CD14-positive monocyte (primary cell): ENCODE data around the gene NOP16. TPM values are rescaled to one million over a fixed set of nuclear protein-coding genes. Genes with fewer than 3 reads are reported as not detected.

ENCODE experiments used
- DNase-seq, 3 donors: peaks; one replicate each; pipeline ENCODE4 v3.0.0-alpha.2; 2011 to 2022
- H2AFZ ChIP-seq: 2 replicates; pipeline ENCODE4 v1.6.0; 2012; ENCODE audit warnings: mild to moderate bottlenecking, low read depth, low read length, inconsistent platforms; ENCODE audit not compliant: insufficient read depth, poor library complexity, severe bottlenecking
- H3K27ac ChIP-seq, 2 donors: 1 replicate in 1 of 2; 2 replicates in 1 of 2; pipeline ENCODE4 v1.5.1; 2012 to 2013; ENCODE audit warnings: low read length in 2 of 2, control low read depth in 1 of 2, inconsistent platforms in 1 of 2, low read depth in 1 of 2, mild to moderate bottlenecking in 1 of 2
- H3K27me3 ChIP-seq, 2 donors: one replicate each; pipeline versions ENCODE4 v1.6.0 to v1.6.1; 2011 to 2013; ENCODE audit warnings: low read length in 2 of 2; ENCODE audit not compliant: control insufficient read depth in 2 of 2, insufficient read depth in 2 of 2
- H3K36me3 ChIP-seq, 2 donors: replicated peaks in 1 of 2; 1 replicate in 1 of 2; 2 replicates in 1 of 2; pipeline versions ENCODE4 v1.5.1 to v1.6.1; 2012 to 2013; ENCODE audit warnings: low read length in 2 of 2, control low read depth in 1 of 2, inconsistent platforms in 1 of 2, mild to moderate bottlenecking in 1 of 2; ENCODE audit not compliant: insufficient read depth in 2 of 2, control insufficient read depth in 1 of 2
- H3K4me1 ChIP-seq, 2 donors: 1 replicate in 1 of 2; 2 replicates in 1 of 2; pipeline versions ENCODE4 v1.5.1 to v1.6.1; 2012 to 2013; ENCODE audit warnings: low read length in 2 of 2, control low read depth in 1 of 2, inconsistent platforms in 1 of 2, mild to moderate bottlenecking in 1 of 2, moderate library complexity in 1 of 2; ENCODE audit not compliant: insufficient read depth in 2 of 2, control insufficient read depth in 1 of 2
- H3K4me2 ChIP-seq: replicated peaks from 2 replicates; pipeline ENCODE3; 2012; ENCODE audit warnings: low read length, moderate library complexity, mild to moderate bottlenecking; ENCODE audit not compliant: poor library complexity, severe bottlenecking; ENCODE audit errors: extremely low read depth
- H3K4me3 ChIP-seq, 3 experiments: fragments of 200-600 bp in 1 of 3; sonication (generic) in 1 of 3; replicated peaks in 1 of 3; 1 replicate in 2 of 3; 2 replicates in 1 of 3; pipeline ENCODE4 v1.5.1; 2011 to 2013; ENCODE audit warnings: low read length in 3 of 3, mild to moderate bottlenecking in 3 of 3, control low read depth in 2 of 3, low read depth in 2 of 3, inconsistent platforms in 1 of 3, moderate library complexity in 1 of 3
- H3K79me2 ChIP-seq: 2 replicates; pipeline ENCODE4 v1.6.0; 2012; ENCODE audit warnings: mild to moderate bottlenecking, control low read depth, inconsistent platforms, low read length, moderate library complexity; ENCODE audit not compliant: insufficient read depth
- H3K9ac ChIP-seq: 2 replicates; pipeline ENCODE4 v1.6.0; 2017; ENCODE audit warnings: low read length, mild to moderate bottlenecking; ENCODE audit not compliant: insufficient read depth, poor library complexity, severe bottlenecking
- H3K9me3 ChIP-seq, 2 donors: replicated peaks in 1 of 2; 1 replicate in 1 of 2; 2 replicates in 1 of 2; pipeline versions ENCODE4 v1.5.1 to v1.6.1; 2012 to 2013; ENCODE audit warnings: low read length in 2 of 2, control low read depth in 1 of 2; ENCODE audit not compliant: control insufficient read depth in 1 of 2, insufficient read depth in 1 of 2
- H4K20me1 ChIP-seq: 2 replicates; pipeline ENCODE4 v1.6.0; 2012; ENCODE audit warnings: mild to moderate bottlenecking, low read length, control low read depth, moderate library complexity; ENCODE audit not compliant: insufficient read depth
- H3K27ac Mint-ChIP-seq, 7 donors: one replicate each; pipeline ENCODE4 v1.8.0; 2020; ENCODE audit warnings: mild to moderate bottlenecking in 7 of 7, mixed read lengths in 7 of 7, moderate library complexity in 6 of 7, inconsistent platforms in 2 of 7
- H3K27me3 Mint-ChIP-seq, 3 donors: one replicate each; pipeline ENCODE4 v1.8.0; 2021 to 2022; ENCODE audit warnings: low read depth in 3 of 3, mild to moderate bottlenecking in 3 of 3, mixed read lengths in 3 of 3, moderate library complexity in 3 of 3, inconsistent platforms in 1 of 3
- H3K36me3 Mint-ChIP-seq, 2 donors: one replicate each; pipeline ENCODE4 v1.8.0; 2020; ENCODE audit warnings: mixed read lengths in 2 of 2, inconsistent platforms in 1 of 2, mild to moderate bottlenecking in 1 of 2
- H3K4me1 Mint-ChIP-seq: one replicate; pipeline ENCODE4 v1.8.0; 2020; ENCODE audit warnings: mild to moderate bottlenecking, mixed read lengths
- H3K4me3 Mint-ChIP-seq, 2 donors: one replicate each; pipeline ENCODE4 v1.8.0; 2020; ENCODE audit warnings: mild to moderate bottlenecking in 2 of 2, mixed read lengths in 2 of 2, moderate library complexity in 1 of 2
- H3K9me3 Mint-ChIP-seq, 7 donors: one replicate each; pipeline ENCODE4 v1.8.0; 2020 to 2022; ENCODE audit warnings: mixed read lengths in 7 of 7, mild to moderate bottlenecking in 6 of 7, moderate library complexity in 6 of 7, inconsistent platforms in 2 of 7
- CTCF ChIP-seq: fragments of 200-600 bp; IDR thresholded peaks from one replicate; pipeline ENCODE4 v1.8.0; 2022; ENCODE audit warnings: antibody characterized with exemption, mild to moderate bottlenecking
- WGBS: methylation state at CpG from one replicate; pipeline ENCODE4 v1.1.5; 2013; ENCODE audit warnings: missing lambda C conversion rate; ENCODE audit not compliant: insufficient coverage; 5-methylcytosine and 5-hydroxymethylcytosine counted together
- intact Hi-C, 2 donors: fragments of 100-400 bp; cut with micrococcal nuclease; formaldehyde crosslinking; loops; one replicate each; pipeline versions ENCODE4 v1.15.0 to v1.15.1; 2023
- polyA plus RNA-seq, 3 donors: library from polyadenylated mRNA; depleted of rRNA in 1 of 3; unstranded in 2 of 3; stranded (reverse) in 1 of 3; fragments of 300-500 nt in 2 of 3; fragments of >200 nt in 1 of 3; fragmentation: Illumina TruSeq in 2 of 3; gene quantifications; 1 replicate in 2 of 3; 2 replicates in 1 of 3; pipeline ENCODE4 v1.2.3, GENCODE V29; 2012 to 2021

Gene NOP16
- polyA plus RNA-seq, 3 donors: 17.2 to 23.4 (median 17.6) TPM

- Histone ChIP-seq H2AFZ (no peak overlapping the region), H4K20me1 (peaks cover 2% of the 10 kb centered on the region), H3K4me1 (peaks cover 34 to 40% of the 10 kb centered on the region in 2 donors), H3K27ac (peak overlapping the region; percentile 27 to 69), H3K27me3 (no peaks in the 10 kb centered on the region), H3K9ac (no peak overlapping the region), H3K4me2 (no peak overlapping the region), H3K9me3 (no peaks in the 10 kb centered on the region), H3K36me3 (peaks cover 18 to 60% of the 10 kb centered on the region in 2 donors), H3K79me2 (peaks cover 28% of the 10 kb centered on the region), H3K4me3 (no peak overlapping the region)
- H3K4me3 Mint-ChIP-seq: no peak overlapping the region
- intact Hi-C loops: no loop called here
- peak in 1 of 3 donors; percentile 7 for DNase-seq
- H3K9me3 Mint-ChIP-seq: no peaks in the 10 kb centered on the region
- H3K4me1 Mint-ChIP-seq: peaks cover 35% of the 10 kb centered on the region
- no peak for TF ChIP-seq CTCF
- peaks cover 0 to 3% (median 1%) of the 10 kb centered on the region in 3 donors for H3K27me3 Mint-ChIP-seq
- H3K36me3 Mint-ChIP-seq: peaks cover 28 to 60% of the 10 kb centered on the region in 2 donors
- WGBS: no CpG with 5 or more reads among the region's 4 CpGs
- H3K27ac Mint-ChIP-seq: peak overlapping the region in 6 of 7 donors; percentile 15 to 73 (median 64)
Measured at GRCh38 chr5:176391999-176392398, 3.6 kb upstream of the NOP16 start.

GRCh38 chr5:176391479-176391878 is 3.1 kb upstream of the NOP16 start:
- peak overlapping the region in 1 of 2 donors; percentile 69 for H3K27ac ChIP-seq
- peaks cover 41% of the 10 kb centered on the region for H3K4me1 Mint-ChIP-seq
- no peak for DNase-seq

More at GRCh38 chr5:176391479-176391878, 3.1 kb upstream of the NOP16 start:
- Histone ChIP-seq H3K79me2 (peaks cover 33% of the 10 kb centered on the region), H3K4me2 (no peak overlapping the region), H3K4me3 (no peak overlapping the region), H3K4me1 (peaks cover 34 to 45% of the 10 kb centered on the region in 2 donors), H4K20me1 (peaks cover 6% of the 10 kb centered on the region), H3K9ac (no peak overlapping the region), H3K9me3 (no peaks in the 10 kb centered on the region), H3K27me3 (no peaks in the 10 kb centered on the region), H2AFZ (no peak overlapping the region), H3K36me3 (peaks cover 13 to 58% of the 10 kb centered on the region in 2 donors)
- Mint-ChIP-seq H3K4me3 (no peak overlapping the region), H3K9me3 (no peaks in the 10 kb centered on the region), H3K36me3 (peaks cover 26 to 60% of the 10 kb centered on the region in 2 donors), H3K27ac (peak overlapping the region in 6 of 7 donors; percentile 5 to 72 (median 54)), H3K27me3 (no peaks in the 10 kb centered on the region)
- WGBS: 92% methylated on average over 4 of the region's 4 CpGs
- no peak for TF ChIP-seq CTCF
- intact Hi-C loops: no loop called here
